Myocyte (in vitro differentiated cells): ENCODE data around the gene RHBDL2. TPM values are rescaled to one million over a fixed set of nuclear protein-coding genes. Genes with fewer than 3 reads are reported as not detected.
"Not testable (repeated sequence)": the region's sequence is repeated elsewhere in the genome, so short reads cannot be mapped to it uniquely, and the experiment has no call there.

ENCODE experiments used
- DNase-seq: peaks from one replicate; pipeline ENCODE4 v3.0.0-alpha.2; 2012; ENCODE audit warnings: low read depth
- total RNA-seq: library from RNA; depleted of rRNA; stranded (reverse); fragments of >200 nt; gene quantifications from 2 replicates; pipeline ENCODE4 v1.2.3, GENCODE V29; 2014

Gene RHBDL2
- total RNA-seq, 1 donor from 2014 or later, result 0.16 TPM

GRCh38 chr1:38938722-38939260, 2.8 kb downstream of the RHBDL2 start:
- DNase-seq, result no peak

- no peak for DNase-seq
Measured at GRCh38 chr1:38932571-38932970, 9.1 kb downstream of the RHBDL2 start.

GRCh38 chr1:38929476-38929875, 12.2 kb downstream of the RHBDL2 start:
- DNase-seq, result peak; percentile 62

- no peak for DNase-seq
Measured at GRCh38 chr1:38929054-38929453, 12.6 kb downstream of the RHBDL2 start.

GRCh38 chr1:38926091-38926490, 15.5 kb downstream of the RHBDL2 start:
- no peak for DNase-seq

GRCh38 chr1:38925391-38925790, 16.2 kb downstream of the RHBDL2 start:
- DNase-seq, result no peak

GRCh38 chr1:38923607-38924006, 18.0 kb downstream of the RHBDL2 start:
- DNase-seq, result no peak

GRCh38 chr1:38919130-38919529, 22.5 kb downstream of the RHBDL2 start:
- no peak for DNase-seq

- DNase-seq, result no peak
Measured at GRCh38 chr1:38918568-38918967, 23.1 kb downstream of the RHBDL2 start.

- DNase-seq, result no peak
Measured at GRCh38 chr1:38917772-38918171, 23.9 kb downstream of the RHBDL2 start.

GRCh38 chr1:38917337-38917736, 24.3 kb downstream of the RHBDL2 start:
- DNase-seq, result no peak

- no peak for DNase-seq
Measured at GRCh38 chr1:38915352-38915948, 26.2 kb downstream of the RHBDL2 start.

GRCh38 chr1:38914908-38915307, 26.7 kb downstream of the RHBDL2 start:
- DNase-seq, result not testable (repeated sequence)

- DNase-seq, result no peak
Measured at GRCh38 chr1:38908821-38909220, 32.8 kb downstream of the RHBDL2 start.

GRCh38 chr1:38905985-38906384, 35.6 kb downstream of the RHBDL2 start:
- DNase-seq, result no peak

- no peak for DNase-seq
Measured at GRCh38 chr1:38899560-38899959, 42.1 kb downstream of the RHBDL2 start.

GRCh38 chr1:38898653-38899230, 42.9 kb downstream of the RHBDL2 start:
- peak; percentile 16 for DNase-seq

GRCh38 chr1:38896169-38896568, 45.5 kb downstream of the RHBDL2 start:
- DNase-seq, result no peak

GRCh38 chr1:38892976-38893375, 48.7 kb downstream of the RHBDL2 start:
- no peak for DNase-seq

GRCh38 chr1:38891753-38892152, 49.9 kb downstream of the RHBDL2 start:
- peak; percentile 30 for DNase-seq

GRCh38 chr1:38889589-38889988, 52.0 kb downstream of the RHBDL2 start:
- no peak for DNase-seq

- no peak for DNase-seq
Measured at GRCh38 chr1:38888423-38889333, 53.0 kb downstream of the RHBDL2 start.
